H9 (cell line): ENCODE results near the gene KCNJ12. TPM values are rescaled to one million over a fixed set of nuclear protein-coding genes. Genes with fewer than 3 reads are reported as not detected.
"Not testable (repeated sequence)": the region's sequence is repeated elsewhere in the genome, so short reads cannot be mapped to it uniquely, and the experiment has no call there.

Experiments used
- DNase-seq: peaks from one replicate; pipeline ENCODE4 v3.0.0-alpha.2; 2017
- H2AFZ ChIP-seq: one replicate; pipeline ENCODE4 v1.6.1; 2013; ENCODE audit warnings: mild to moderate bottlenecking, low read length, control low read depth, moderate library complexity
- H2AK5ac ChIP-seq: 2 replicates; pipeline ENCODE4 v1.6.1; 2013; ENCODE audit warnings: low read length, control low read depth, mixed read lengths; ENCODE audit not compliant: insufficient read length
- H2BK120ac ChIP-seq: one replicate; pipeline ENCODE4 v1.6.1; 2013; ENCODE audit warnings: low read depth, mild to moderate bottlenecking, low read length, control low read depth, inconsistent platforms; ENCODE audit not compliant: poor library complexity, severe bottlenecking
- H2BK12ac ChIP-seq: 2 replicates; pipeline ENCODE4 v1.6.1; 2013; ENCODE audit warnings: low read length, control low read depth, mixed read lengths, low read depth; ENCODE audit not compliant: insufficient read length
- H2BK15ac ChIP-seq: 2 replicates; pipeline ENCODE4 v1.6.1; 2013; ENCODE audit warnings: low read depth, low read length, control low read depth
- H2BK20ac ChIP-seq: one replicate; pipeline ENCODE4 v1.6.1; 2013; ENCODE audit warnings: low read depth, mild to moderate bottlenecking, low read length, control low read depth, inconsistent platforms; ENCODE audit not compliant: poor library complexity, severe bottlenecking
- H2BK5ac ChIP-seq: 2 replicates; pipeline ENCODE4 v1.6.1; 2013; ENCODE audit warnings: low read length, control low read depth, mixed read lengths; ENCODE audit not compliant: insufficient read length
- H3K14ac ChIP-seq: 2 replicates; pipeline ENCODE4 v1.6.1; 2013; ENCODE audit warnings: low read length, control low read depth; ENCODE audit not compliant: insufficient read depth
- H3K18ac ChIP-seq: 2 replicates; pipeline ENCODE4 v1.6.1; 2013; ENCODE audit warnings: low read depth, mild to moderate bottlenecking, mixed read lengths, low read length, control low read depth; ENCODE audit not compliant: insufficient read length
- H3K23ac ChIP-seq: 2 replicates; pipeline ENCODE4 v1.6.1; 2013; ENCODE audit warnings: low read length, control low read depth, mixed read lengths, low read depth; ENCODE audit not compliant: insufficient read length
- H3K23me2 ChIP-seq: 2 replicates; pipeline ENCODE4 v1.6.1; 2013; ENCODE audit warnings: low read depth, mild to moderate bottlenecking, mixed read lengths, low read length, control low read depth; ENCODE audit not compliant: insufficient read length, poor library complexity, severe bottlenecking
- H3K27ac ChIP-seq: 2 replicates; pipeline ENCODE4 v1.5.1; 2013; ENCODE audit warnings: low read length, control low read depth, mixed read lengths, low read depth; ENCODE audit not compliant: insufficient read length
- H3K27me3 ChIP-seq: 2 replicates; pipeline ENCODE4 v1.6.1; 2013; ENCODE audit warnings: low read length, control low read depth, inconsistent platforms; ENCODE audit not compliant: insufficient read depth
- H3K4ac ChIP-seq: 2 replicates; pipeline ENCODE4 v1.6.1; 2013; ENCODE audit warnings: low read depth, mild to moderate bottlenecking, control low read depth, inconsistent platforms, low read length, moderate library complexity
- H3K4me1 ChIP-seq: 2 replicates; pipeline ENCODE4 v1.6.1; 2013; ENCODE audit warnings: low read length, control low read depth, inconsistent platforms; ENCODE audit not compliant: insufficient read depth
- H3K4me2 ChIP-seq: 2 replicates; pipeline ENCODE4 v1.6.1; 2013; ENCODE audit warnings: low read length, control low read depth, mixed read lengths; ENCODE audit not compliant: insufficient read length, insufficient read depth
- H3K56ac ChIP-seq: 2 replicates; pipeline ENCODE4 v1.6.1; 2013; ENCODE audit warnings: low read depth, mild to moderate bottlenecking, mixed read lengths, low read length, control low read depth; ENCODE audit not compliant: insufficient read length
- H3K79me1 ChIP-seq: 2 replicates; pipeline ENCODE4 v1.6.1; 2013; ENCODE audit warnings: low read depth, mild to moderate bottlenecking, moderate library complexity, low read length, control low read depth, inconsistent platforms; ENCODE audit not compliant: insufficient read depth, poor library complexity, severe bottlenecking
- H3K79me2 ChIP-seq: 2 replicates; pipeline ENCODE4 v1.6.1; 2013; ENCODE audit warnings: low read length, control low read depth, inconsistent platforms; ENCODE audit not compliant: insufficient read depth
- H3K9ac ChIP-seq: 2 replicates; pipeline ENCODE4 v1.6.1; 2013; ENCODE audit warnings: low read length, control low read depth, mixed read lengths; ENCODE audit not compliant: insufficient read length; ENCODE audit errors: extremely low read depth
- H3K9me3 ChIP-seq: one replicate; pipeline ENCODE4 v1.6.1; 2013; ENCODE audit warnings: low read depth, low read length, inconsistent platforms; ENCODE audit not compliant: control insufficient read depth
- H3T11ph ChIP-seq: one replicate; pipeline ENCODE4 v1.6.1; 2013; ENCODE audit warnings: mild to moderate bottlenecking, low read length, control low read depth, inconsistent platforms
- H4K20me1 ChIP-seq: one replicate; pipeline ENCODE4 v1.6.1; 2013; ENCODE audit not compliant: control insufficient read depth, insufficient read length, insufficient read depth
- H4K5ac ChIP-seq: 2 replicates; pipeline ENCODE4 v1.6.1; 2013; ENCODE audit warnings: low read depth, mild to moderate bottlenecking, mixed read lengths, low read length, control low read depth; ENCODE audit not compliant: insufficient read length
- H4K8ac ChIP-seq: replicated peaks from 2 replicates; pipeline ENCODE4 v1.6.1; 2013; ENCODE audit warnings: low read length, control low read depth, mixed read lengths, low read depth; ENCODE audit not compliant: insufficient read length
- H4K91ac ChIP-seq: 2 replicates; pipeline ENCODE4 v1.6.1; 2013; ENCODE audit warnings: low read depth, mild to moderate bottlenecking, moderate library complexity, mixed read lengths, low read length, control low read depth; ENCODE audit not compliant: insufficient read length
- H3K27ac Mint-ChIP-seq, 3 experiments: 2 replicates in 2 of 3; 3 replicates in 1 of 3; pipeline ENCODE4 v1.8.0; 2020 to 2021; ENCODE audit warnings: mixed read lengths in 3 of 3, mild to moderate bottlenecking in 1 of 3, moderate library complexity in 1 of 3
- H3K27me3 Mint-ChIP-seq: 2 replicates; pipeline ENCODE4 v1.8.0; 2021; ENCODE audit warnings: low read depth, mild to moderate bottlenecking, moderate library complexity, mixed read lengths
- H3K36me3 Mint-ChIP-seq, 3 experiments: 2 replicates in 2 of 3; 3 replicates in 1 of 3; pipeline ENCODE4 v1.8.0; 2020 to 2021; ENCODE audit warnings: low read depth in 3 of 3, mixed read lengths in 3 of 3; ENCODE audit not compliant: insufficient read depth in 1 of 3
- H3K4me1 Mint-ChIP-seq, 2 experiments: 2 replicates each; pipeline ENCODE4 v1.8.0; 2020; ENCODE audit warnings: mixed read lengths in 2 of 2
- H3K4me3 Mint-ChIP-seq, 2 experiments: 2 replicates in 1 of 2; 3 replicates in 1 of 2; pipeline ENCODE4 v1.8.0; 2020 to 2021; ENCODE audit warnings: mild to moderate bottlenecking in 2 of 2, mixed read lengths in 2 of 2, moderate library complexity in 1 of 2
- H3K9me3 Mint-ChIP-seq, 2 experiments: 2 replicates in 1 of 2; 3 replicates in 1 of 2; pipeline ENCODE4 v1.8.0; 2020; ENCODE audit warnings: mild to moderate bottlenecking in 2 of 2, mixed read lengths in 2 of 2, moderate library complexity in 1 of 2
- WGBS: extraction: QIAGEN DNeasy Blood & Tissue Kit; methylation state at CpG from one replicate; pipeline ENCODE4 v1.1.7; 2013; ENCODE audit warnings: missing lambda C conversion rate, low lambda C conversion rate, mixed read lengths; ENCODE audit not compliant: insufficient read length; ENCODE audit errors: extremely low coverage; 5-methylcytosine and 5-hydroxymethylcytosine counted together
- total RNA-seq: library from RNA; stranded (reverse); gene quantifications from 2 replicates; pipeline ENCODE4 v1.2.1, GENCODE V29; 2021

Gene KCNJ12
- total RNA-seq, 1 experiment from 2014 or later, result 0.39 TPM

GRCh38 chr17:21436481-21436880 lies 60.3 kb downstream of the KCNJ12 start:
- not testable (repeated sequence) for H3K18ac ChIP-seq, H3K9me3 Mint-ChIP-seq, H3K79me2 ChIP-seq, H3K4ac ChIP-seq, H2BK5ac ChIP-seq, H3K27ac ChIP-seq, H3K4me1 ChIP-seq, H3K4me3 Mint-ChIP-seq, H2AFZ ChIP-seq, H3K9me3 ChIP-seq, H3T11ph ChIP-seq, H3K23ac ChIP-seq, H2BK12ac ChIP-seq, H3K4me2 ChIP-seq, H2AK5ac ChIP-seq, H4K91ac ChIP-seq, H3K9ac ChIP-seq, DNase-seq, H4K20me1 ChIP-seq, H3K27me3 ChIP-seq, H3K14ac ChIP-seq, H3K79me1 ChIP-seq, H3K56ac ChIP-seq, H2BK15ac ChIP-seq, H2BK120ac ChIP-seq, H3K36me3 Mint-ChIP-seq, H4K5ac ChIP-seq, H2BK20ac ChIP-seq, H4K8ac ChIP-seq, H3K23me2 ChIP-seq
- Mint-ChIP-seq H3K27me3 (peaks cover 41% of the 10 kb centered on the region), H3K27ac (peak overlapping the region in 1 of 3 experiments; percentile 52; a peak in 1 of 7 replicates), H3K4me1 (peaks cover 9 to 11% of the 10 kb centered on the region in 2 experiments)
- no CpG with 5 or more reads among the region's 7 CpGs for WGBS

GRCh38 chr17:21436883-21437836 lies 61.0 kb downstream of the KCNJ12 start:
- no CpG with 5 or more reads among the region's 15 CpGs for WGBS
- not testable (repeated sequence) for H3K36me3 Mint-ChIP-seq, H3K9me3 Mint-ChIP-seq, H3K4ac ChIP-seq, H4K20me1 ChIP-seq, H3K4me3 Mint-ChIP-seq, H3K23ac ChIP-seq, H3K79me1 ChIP-seq, H3K14ac ChIP-seq, H3K4me2 ChIP-seq, H3K27me3 ChIP-seq, H2BK5ac ChIP-seq, H3K56ac ChIP-seq, H3K79me2 ChIP-seq, H3K27ac ChIP-seq, H2BK120ac ChIP-seq, H3K23me2 ChIP-seq, H3K4me1 ChIP-seq, H2AFZ ChIP-seq, H4K91ac ChIP-seq, H3T11ph ChIP-seq, H2BK15ac ChIP-seq, H4K8ac ChIP-seq, H2AK5ac ChIP-seq, H4K5ac ChIP-seq, H2BK20ac ChIP-seq, H3K9ac ChIP-seq, H3K18ac ChIP-seq, H2BK12ac ChIP-seq, H3K9me3 ChIP-seq
- Mint-ChIP-seq H3K4me1 (peaks cover 9 to 11% of the 10 kb centered on the region in 2 experiments), H3K27ac (peak overlapping the region in 1 of 3 experiments; percentile 52; a peak in 1 of 7 replicates), H3K27me3 (peaks cover 41% of the 10 kb centered on the region)
- DNase-seq, result peak; percentile 26
